Stomach (tissue), 4 donors: Measurements from ENCODE around the gene TRAPPC6A.

Source experiments
- EP300 ChIP-seq: sonication (generic); formaldehyde crosslinking; IDR thresholded peaks from one replicate; pipeline ENCODE4 v1.6.1; 2017; ENCODE audit warnings: antibody characterized with exemption
- POLR2A ChIP-seq, 4 donors: fragments of 450-650 bp; IDR thresholded peaks; one replicate each; pipeline ENCODE4 v1.6.1; 2016; ENCODE audit warnings: antibody characterized with exemption in 4 of 4, control low read depth in 2 of 4, mild to moderate bottlenecking in 1 of 4, moderate library complexity in 1 of 4
- POLR2AphosphoS5 ChIP-seq, 3 donors: sonication (generic); formaldehyde crosslinking; IDR thresholded peaks; one replicate each; pipeline ENCODE4 v1.6.1; 2016; ENCODE audit warnings: antibody characterized with exemption in 3 of 3
- TF ChIP-seq, protein P1 (sequence below), 7 experiments: fragments of 450-650 bp in 4 of 7; fragments of 200-600 bp in 3 of 7; sonication (generic) in 3 of 7; IDR thresholded peaks; one replicate each; pipeline ENCODE4 v1.5.1; 2016 to 2019; ENCODE audit warnings: antibody characterized with exemption in 7 of 7, control low read depth in 2 of 7, mild to moderate bottlenecking in 1 of 7

DNA sequence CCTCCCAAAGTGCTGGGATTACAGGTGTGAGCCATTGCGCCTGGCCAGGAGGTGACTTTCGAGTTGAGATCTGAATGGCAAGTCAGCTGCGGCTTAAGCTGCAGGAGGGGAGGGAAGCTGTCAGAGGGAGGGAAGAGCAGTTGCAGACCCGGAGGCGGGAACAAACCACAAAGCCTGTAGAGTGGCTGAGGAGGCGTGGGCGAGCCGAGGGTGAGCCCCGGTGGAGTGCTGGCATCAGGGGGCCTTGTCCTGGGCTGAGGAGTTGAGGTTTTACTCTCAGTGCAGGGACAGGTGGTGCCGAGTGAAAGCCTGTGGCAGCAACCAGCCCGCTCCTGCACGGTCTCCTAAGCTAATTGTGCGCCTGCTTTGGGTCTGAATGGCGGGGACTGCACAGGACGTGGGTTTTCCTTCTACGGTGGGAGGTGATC is 60.9 kb downstream of the TRAPPC6A start:
- TF ChIP-seq, protein P1, sequence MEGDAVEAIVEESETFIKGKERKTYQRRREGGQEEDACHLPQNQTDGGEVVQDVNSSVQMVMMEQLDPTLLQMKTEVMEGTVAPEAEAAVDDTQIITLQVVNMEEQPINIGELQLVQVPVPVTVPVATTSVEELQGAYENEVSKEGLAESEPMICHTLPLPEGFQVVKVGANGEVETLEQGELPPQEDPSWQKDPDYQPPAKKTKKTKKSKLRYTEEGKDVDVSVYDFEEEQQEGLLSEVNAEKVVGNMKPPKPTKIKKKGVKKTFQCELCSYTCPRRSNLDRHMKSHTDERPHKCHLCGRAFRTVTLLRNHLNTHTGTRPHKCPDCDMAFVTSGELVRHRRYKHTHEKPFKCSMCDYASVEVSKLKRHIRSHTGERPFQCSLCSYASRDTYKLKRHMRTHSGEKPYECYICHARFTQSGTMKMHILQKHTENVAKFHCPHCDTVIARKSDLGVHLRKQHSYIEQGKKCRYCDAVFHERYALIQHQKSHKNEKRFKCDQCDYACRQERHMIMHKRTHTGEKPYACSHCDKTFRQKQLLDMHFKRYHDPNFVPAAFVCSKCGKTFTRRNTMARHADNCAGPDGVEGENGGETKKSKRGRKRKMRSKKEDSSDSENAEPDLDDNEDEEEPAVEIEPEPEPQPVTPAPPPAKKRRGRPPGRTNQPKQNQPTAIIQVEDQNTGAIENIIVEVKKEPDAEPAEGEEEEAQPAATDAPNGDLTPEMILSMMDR (IDR thresholded peaks at IDR 0.05), result no peak
- TF ChIP-seq POLR2A (IDR thresholded peaks at IDR 0.05), result no peak
- no peak for TF ChIP-seq EP300
- no peak for TF ChIP-seq POLR2AphosphoS5 (IDR thresholded peaks at IDR 0.05)
